HEK293 (cell line): ENCODE data around the gene ACTN3.
A peak's percentile ranks its signal among the peaks of the same experiment; 100 is the strongest.

Source experiments
- CTCF ChIA-PET: fragments of 350-600 bp; formaldehyde crosslinking; extraction: SDS; loops from one replicate; lab custom pipeline; 2021; ENCODE audit warnings: antibody characterized with exemption; lab: Yijun Ruan, JAX
- POLR2A ChIA-PET: fragments of 300-600 bp; formaldehyde crosslinking; extraction: SDS; loops from one replicate; lab custom pipeline; 2020; ENCODE audit warnings: antibody characterized with exemption, inconsistent platforms; lab: Yijun Ruan, JAX
- H3K27ac ChIP-seq: fragments of 200-500 bp; sonication (Bioruptor generic); 2 replicates; pipeline ENCODE4 v1.5.1; 2014; ENCODE audit warnings: low read depth, low read length, control low read depth, inconsistent platforms; ENCODE audit errors: extremely low read depth
- H3K36me3 ChIP-seq, 2 experiments: fragments of 200-500 bp in 1 of 2; sonication (Bioruptor generic) in 1 of 2; 1 replicate in 1 of 2; 2 replicates in 1 of 2; pipeline ENCODE4 v1.5.1; 2014 to 2017; ENCODE audit warnings: inconsistent platforms in 2 of 2, low read length in 2 of 2; ENCODE audit not compliant: control insufficient read depth in 2 of 2, insufficient read depth in 1 of 2
- H3K4me1 ChIP-seq: fragments of 200-500 bp; sonication (Bioruptor generic); 2 replicates; pipeline ENCODE4 v1.5.1; 2014; ENCODE audit warnings: mild to moderate bottlenecking, low read length, inconsistent platforms; ENCODE audit not compliant: control insufficient read depth, insufficient read depth
- H3K4me3 ChIP-seq: 2 replicates; pipeline ENCODE4 v1.5.1; 2011; ENCODE audit warnings: low read depth, mild to moderate bottlenecking, control low read depth, low read length, moderate library complexity
- H3K9me3 ChIP-seq: fragments of 200-500 bp; sonication (Bioruptor generic); 2 replicates; pipeline ENCODE4 v1.5.1; 2014; ENCODE audit warnings: low read depth, low read length, inconsistent platforms; ENCODE audit not compliant: control insufficient read depth, insufficient read depth
- AEBP2 ChIP-seq: fragments of 450-650 bp; formaldehyde crosslinking; IDR thresholded peaks from 2 replicates; pipeline ENCODE4 v1.5.1; 2016; ENCODE audit warnings: missing biosample characterization, missing genetic modification characterization, borderline replicate concordance
- BCL11A ChIP-seq: fragments of 450-650 bp; formaldehyde crosslinking; IDR thresholded peaks from 2 replicates; pipeline ENCODE4 v1.5.1; 2016; ENCODE audit warnings: low read depth, missing biosample characterization, missing genetic modification characterization
- GLIS1 ChIP-seq: fragments of 450-650 bp; formaldehyde crosslinking; IDR thresholded peaks from 2 replicates; pipeline ENCODE4 v1.5.1; 2016; ENCODE audit warnings: missing biosample characterization, missing genetic modification characterization
- MYNN ChIP-seq: fragments of 450-650 bp; formaldehyde crosslinking; IDR thresholded peaks from 2 replicates; pipeline ENCODE4 v1.5.1; 2016; ENCODE audit warnings: missing biosample characterization, missing genetic modification characterization, borderline replicate concordance
- OSR2 ChIP-seq: fragments of 450-650 bp; formaldehyde crosslinking; IDR thresholded peaks from 2 replicates; pipeline ENCODE4 v1.5.1; 2016; ENCODE audit warnings: missing biosample characterization, missing genetic modification characterization
- SETDB1 ChIP-seq: IDR thresholded peaks from one replicate; pipeline ENCODE4 v1.6.1; 2017; ENCODE audit warnings: mild to moderate bottlenecking, low read length, moderate library complexity, mixed read lengths; ENCODE audit not compliant: insufficient read length
- ZBTB20 ChIP-seq: fragments of 450-650 bp; formaldehyde crosslinking; IDR thresholded peaks from 2 replicates; pipeline ENCODE4 v1.5.1; 2016; ENCODE audit warnings: missing biosample characterization, missing genetic modification characterization
- ZFHX2 ChIP-seq: fragments of 450-650 bp; formaldehyde crosslinking; conservative IDR thresholded peaks from 2 replicates; pipeline ENCODE4 v1.5.1; 2016; ENCODE audit warnings: missing biosample characterization, missing genetic modification characterization
- ZIC2 ChIP-seq: fragments of 450-650 bp; formaldehyde crosslinking; IDR thresholded peaks from 2 replicates; pipeline ENCODE4 v1.5.1; 2016; ENCODE audit warnings: missing biosample characterization, missing genetic modification characterization
- ZNF302 ChIP-seq: fragments of 450-650 bp; formaldehyde crosslinking; IDR thresholded peaks from 2 replicates; pipeline ENCODE4 v1.5.1; 2016; ENCODE audit warnings: missing biosample characterization, missing genetic modification characterization, low read depth
- ZNF366 ChIP-seq: fragments of 450-650 bp; formaldehyde crosslinking; conservative IDR thresholded peaks from 2 replicates; pipeline ENCODE4 v1.5.1; 2016; ENCODE audit warnings: missing biosample characterization, missing genetic modification characterization
- ZNF513 ChIP-seq: fragments of 450-650 bp; IDR thresholded peaks from 2 replicates; pipeline ENCODE4 v1.5.1; 2018; ENCODE audit warnings: missing biosample characterization, missing genetic modification characterization
- ZNF548 ChIP-seq: fragments of 450-650 bp; formaldehyde crosslinking; IDR thresholded peaks from 2 replicates; pipeline ENCODE4 v1.5.1; 2016; ENCODE audit warnings: missing biosample characterization, missing genetic modification characterization
- ZNF654 ChIP-seq: fragments of 450-650 bp; formaldehyde crosslinking; IDR thresholded peaks from 2 replicates; pipeline ENCODE4 v1.5.1; 2016; ENCODE audit warnings: low read depth, missing biosample characterization, missing genetic modification characterization
- ZNF692 ChIP-seq: fragments of 450-650 bp; formaldehyde crosslinking; IDR thresholded peaks from 2 replicates; pipeline ENCODE4 v1.5.1; 2016; ENCODE audit warnings: missing biosample characterization, missing genetic modification characterization
- ZNF843 ChIP-seq: fragments of 450-650 bp; formaldehyde crosslinking; IDR thresholded peaks from 2 replicates; pipeline ENCODE4 v1.5.1; 2016; ENCODE audit warnings: missing biosample characterization, missing genetic modification characterization

The ACTN3 gene

GRCh38 chr11:66607126-66607834 lies 60.6 kb downstream of the ACTN3 start:
- no peaks in the 10 kb centered on the region for H3K9me3 ChIP-seq
- peaks cover 0 to 42% of the 10 kb centered on the region in 2 experiments; a peak in 1 of 3 replicates for H3K36me3 ChIP-seq
- no peak overlapping the region for H3K4me3 ChIP-seq
- H3K4me1 ChIP-seq = peaks cover 2% of the 10 kb centered on the region; the same call in 1 of the 2 replicates
- no peak overlapping the region for H3K27ac ChIP-seq
- TF ChIP-seq MYNN = no peak
- peak; percentile 57; the same call in 1 of the 2 replicates for TF ChIP-seq ZNF548
- TF ChIP-seq ZBTB20 (tag by site-specific recombination) = no peak
- TF ChIP-seq ZNF654 = no peak
- TF ChIP-seq ZNF692 = peak; percentile 54; the same call in 1 of the 2 replicates
- peak; percentile 48 for TF ChIP-seq ZIC2 (tag by site-specific recombination)
- TF ChIP-seq ZFHX2 (tag by site-specific recombination) = 0 out of 2 replicates have a peak, but pooled peaks have one; percentile 8
- TF ChIP-seq ZNF366 (tag by site-specific recombination) = no peak
- TF ChIP-seq GLIS1 = peak; percentile 8; the same call in 1 of the 2 replicates
- CTCF ChIA-PET = interaction anchor here (0.6 to 1.1 kb wide), 3 partner anchors 29 to 1128 kb away, joined by 3 to 5 read pairs (median 4); partner anchors contain the start of gene PELI3
- POLR2A ChIA-PET = interaction anchor here (0.6 to 2.9 kb wide), 4 partner anchors 9 to 332 kb away, joined by 3 to 22 read pairs (median 4); partner anchors contain the start of genes RBM14 and RBM4

- CTCF ChIA-PET = interaction anchor here (1.2 to 1.4 kb wide), 2 partner anchors 17 to 30 kb away, joined by 3 to 4 read pairs; partner anchors contain the start of genes CCDC87 and CCS
- no peaks in the 10 kb centered on the region for H3K9me3 ChIP-seq
- no peak for TF ChIP-seq BCL11A (tag by site-specific recombination)
- no peak for TF ChIP-seq SETDB1
- no peak for TF ChIP-seq ZNF843
- no peak for TF ChIP-seq ZBTB20 (tag by site-specific recombination)
- TF ChIP-seq ZNF302 = no peak
- TF ChIP-seq OSR2 (tag by site-specific recombination) = no peak
- TF ChIP-seq AEBP2 (tag by site-specific recombination) = no peak
- no peak for TF ChIP-seq ZNF513 (tag by site-specific recombination)
- TF ChIP-seq, all 188 proteins: peak for 0
- Histone ChIP-seq H3K4me1 (no peaks in the 10 kb centered on the region), H3K4me3 (no peak overlapping the region), H3K27ac (no peak overlapping the region), H3K36me3 (peaks cover 0 to 22% of the 10 kb centered on the region in 2 experiments; a peak in 1 of 3 replicates)
- POLR2A ChIA-PET = interaction anchor here (0.6 kb wide), 1 partner anchor 14 kb away, joined by 4 read pairs; no protein-coding TSS in a partner anchor
Observed at GRCh38 chr11:66609721-66610617, 63.3 kb downstream of the ACTN3 start.
